GM18526 (cell line): ENCODE data around the gene TOP2B.

Experiments
- POLR2A ChIP-seq: IDR thresholded peaks from 3 replicates; pipeline ENCODE4 v1.6.1; 2011; ENCODE audit not compliant: insufficient read length; ENCODE audit errors: extremely low read depth

TOP2B gene

GRCh38 chr3:25580534-25580933 lies 84.2 kb downstream of the TOP2B start:
- TF ChIP-seq POLR2A: no peak

- no peak for TF ChIP-seq POLR2A
Measured at GRCh38 chr3:25578059-25578458, 86.6 kb downstream of the TOP2B start.

GRCh38 chr3:25576831-25577454 lies 87.8 kb downstream of the TOP2B start:
- TF ChIP-seq POLR2A: no peak

- no peak for TF ChIP-seq POLR2A
Measured at GRCh38 chr3:25576146-25576545, 88.6 kb downstream of the TOP2B start.

GRCh38 chr3:25575001-25575400 lies 89.7 kb downstream of the TOP2B start:
- TF ChIP-seq POLR2A: no peak

GRCh38 chr3:25574172-25574765 lies 90.4 kb downstream of the TOP2B start:
- no peak for TF ChIP-seq POLR2A

GRCh38 chr3:25573386-25574171 lies 91.1 kb downstream of the TOP2B start:
- no peak for TF ChIP-seq POLR2A

- no peak for TF ChIP-seq POLR2A
Measured at GRCh38 chr3:25572919-25573385, 91.8 kb downstream of the TOP2B start.

- no peak for TF ChIP-seq POLR2A
Measured at GRCh38 chr3:25572336-25572735, 92.4 kb downstream of the TOP2B start.

- TF ChIP-seq POLR2A: no peak
Measured at GRCh38 chr3:25571285-25571684, 93.4 kb downstream of the TOP2B start.

- no peak for TF ChIP-seq POLR2A
Measured at GRCh38 chr3:25568525-25569078, 96.1 kb downstream of the TOP2B start.

GRCh38 chr3:25567806-25568524 lies 96.7 kb downstream of the TOP2B start:
- TF ChIP-seq POLR2A: no peak

- TF ChIP-seq POLR2A: no peak
Measured at GRCh38 chr3:25567388-25567787, 97.3 kb downstream of the TOP2B start.

- no peak for TF ChIP-seq POLR2A
Measured at GRCh38 chr3:25566358-25566920, 98.3 kb downstream of the TOP2B start.

GRCh38 chr3:25565807-25566206 lies 98.9 kb downstream of the TOP2B start:
- TF ChIP-seq POLR2A: no peak
